K562 (cell line): ENCODE measurements around the gene DYNC2I2. TPM values are rescaled to one million over a fixed set of nuclear protein-coding genes. Genes with fewer than 3 reads are reported as not detected.

ENCODE experiments used
- ATAC-seq: fragments of 200-7000 bp; cut with Tn5 transposase; 3 replicates; pipeline ENCODE4 v1.9.1; 2020; ENCODE audit warnings: moderate library complexity
- BruUV-seq: library from RNA; stranded (reverse); fragments of 400-500 nt; replicated peaks from 2 replicates; lab custom pipeline; 2021; lab: Mats Ljungman, UMichigan
- CTCF ChIA-PET: fragments of 300-600 bp; formaldehyde crosslinking; extraction: SDS; loops from one replicate; lab custom pipeline; 2021; ENCODE audit warnings: low intra/inter-chr PET ratio; lab: Yijun Ruan, JAX
- POLR2A ChIA-PET: fragments of 300-600, 350-650 bp; sonication (Branson Sonifier 250); formaldehyde crosslinking; extraction: SDS; loops from one replicate; lab custom pipeline; 2021; ENCODE audit warnings: antibody characterized with exemption, inconsistent platforms; lab: Yijun Ruan, JAX
- DNase-seq, 4 experiments: peaks; one replicate each; pipeline versions ENCODE4 v3.0.0 to v3.0.0-alpha.2; 2011 to 2018; ENCODE audit warnings: low spot score in 3 of 4, mixed read lengths in 3 of 4; ENCODE audit errors: extremely low read depth in 1 of 4
- FAIRE-seq: peaks from 2 replicates; lab custom pipeline; 2011; peaks lifted over from hg19 to GRCh38; lab: Jason Lieb, UNC
- H2AFZ ChIP-seq: 2 replicates; pipeline ENCODE4 v1.6.0; 2011; ENCODE audit warnings: low read depth, low read length, control low read depth, inconsistent platforms
- H3K27ac ChIP-seq: fragments of 200-600 bp; 3 replicates; pipeline ENCODE4 v1.8.0; 2011; ENCODE audit warnings: low read depth, mild to moderate bottlenecking, control low read depth, inconsistent platforms, low read length, moderate library complexity, mixed read lengths; ENCODE audit errors: extremely low read depth
- H3K27me3 ChIP-seq, 2 experiments: fragments of 300-600 bp in 1 of 2; 2 replicates in 1 of 2; 3 replicates in 1 of 2; pipeline versions ENCODE4 v1.6.0 to v1.8.0; 2011; ENCODE audit warnings: inconsistent platforms in 2 of 2, low read length in 2 of 2, mild to moderate bottlenecking in 1 of 2, mixed read lengths in 1 of 2, moderate library complexity in 1 of 2; ENCODE audit not compliant: control insufficient read depth in 2 of 2, insufficient read depth in 2 of 2
- H3K36me3 ChIP-seq: fragments of 300-600 bp; 3 replicates; pipeline ENCODE4 v1.8.0; 2011; ENCODE audit warnings: mild to moderate bottlenecking, low read length, inconsistent platforms; ENCODE audit not compliant: control insufficient read depth, insufficient read depth
- H3K4me1 ChIP-seq, 2 experiments: fragments of 200-600 bp in 1 of 2; replicated peaks in 1 of 2; 2 replicates in 1 of 2; 3 replicates in 1 of 2; pipeline versions ENCODE4 v1.5.1 to v1.8.0; 2011; ENCODE audit warnings: inconsistent platforms in 2 of 2, low read length in 2 of 2, mild to moderate bottlenecking in 1 of 2, mixed read lengths in 1 of 2, moderate library complexity in 1 of 2; ENCODE audit not compliant: control insufficient read depth in 2 of 2, insufficient read depth in 2 of 2
- H3K4me2 ChIP-seq: 2 replicates; pipeline ENCODE4 v1.6.1; 2011; ENCODE audit warnings: low read length, control low read depth, inconsistent platforms, mixed read lengths; ENCODE audit not compliant: insufficient read depth
- H3K4me3 ChIP-seq: fragments of 200-600 bp; sonication (generic), shearing (Covaris generic); 2 replicates; pipeline ENCODE4 v1.5.1; 2016; ENCODE audit warnings: control low read depth, inconsistent platforms
- H3K79me2 ChIP-seq: fragments of 200-600 bp; 3 replicates; pipeline ENCODE4 v1.8.0; 2011; ENCODE audit warnings: low read length, inconsistent platforms; ENCODE audit not compliant: control insufficient read depth, insufficient read depth
- H3K9ac ChIP-seq, 2 experiments: 2 replicates each; pipeline versions ENCODE4 v1.6.0 to v1.6.1; 2011; ENCODE audit warnings: low read depth in 2 of 2, low read length in 2 of 2, control low read depth in 1 of 2, inconsistent platforms in 1 of 2, mild to moderate bottlenecking in 1 of 2, mixed read lengths in 1 of 2; ENCODE audit not compliant: insufficient read depth in 1 of 2
- H3K9me1 ChIP-seq: one replicate; pipeline ENCODE4 v1.6.0; 2011; ENCODE audit warnings: inconsistent platforms, mild to moderate bottlenecking, low read length, moderate library complexity; ENCODE audit not compliant: control insufficient read depth, insufficient read depth
- H3K9me3 ChIP-seq: replicated peaks from 2 replicates; pipeline ENCODE4 v1.5.1; 2011; ENCODE audit warnings: low read depth, low read length, inconsistent platforms; ENCODE audit not compliant: control insufficient read depth, insufficient read depth
- H4K20me1 ChIP-seq: replicated peaks from 2 replicates; pipeline ENCODE4 v1.6.1; 2011; ENCODE audit warnings: low read length, inconsistent platforms, mixed read lengths; ENCODE audit not compliant: control insufficient read depth, insufficient read depth
- CBFA2T2 ChIP-seq: fragments of 450-650 bp; conservative IDR thresholded peaks from 2 replicates; pipeline ENCODE4 v1.6.1; 2017; ENCODE audit warnings: mild to moderate bottlenecking
- COPS2 ChIP-seq: fragments of 450-650 bp; conservative IDR thresholded peaks from 2 replicates; pipeline ENCODE4 v1.6.1; 2016; ENCODE audit warnings: mild to moderate bottlenecking, moderate library complexity
- MTA2 ChIP-seq: fragments of 450-650 bp; IDR thresholded peaks from 2 replicates; pipeline ENCODE4 v1.6.1; 2016; ENCODE audit warnings: low read depth
- NFYB ChIP-seq: IDR thresholded peaks from 2 replicates; pipeline ENCODE4 v1.6.1; 2011; ENCODE audit warnings: mild to moderate bottlenecking, moderate library complexity; ENCODE audit not compliant: insufficient read length; ENCODE audit errors: extremely low read depth
- RERE ChIP-seq: sonication (generic); formaldehyde crosslinking; IDR thresholded peaks from 2 replicates; pipeline ENCODE4 v1.8.0; 2023; ENCODE audit warnings: missing genetic modification reagents, mild to moderate bottlenecking, borderline replicate concordance
- SMARCA5 ChIP-seq: fragments of 450-650 bp; IDR thresholded peaks from 2 replicates; pipeline ENCODE4 v1.6.1; 2016
- SREBF2 ChIP-seq: sonication (generic); formaldehyde crosslinking; IDR thresholded peaks from 2 replicates; pipeline ENCODE4 v1.4.0; 2020; ENCODE audit warnings: mild to moderate bottlenecking, missing genetic modification reagents
- TOE1 ChIP-seq, 2 experiments: fragments of 450-650 bp in 1 of 2; sonication (generic) in 1 of 2; formaldehyde crosslinking in 1 of 2; IDR thresholded peaks; 2 replicates each; pipeline versions ENCODE4 v1.7.1 to v1.8.0; 2016 to 2022; ENCODE audit warnings: borderline replicate concordance in 2 of 2, mild to moderate bottlenecking in 2 of 2, antibody characterized with exemption in 1 of 2, inconsistent platforms in 1 of 2, low read depth in 1 of 2, missing genetic modification reagents in 1 of 2, moderate library complexity in 1 of 2
- ZNF274 ChIP-seq: IDR thresholded peaks from 2 replicates; pipeline ENCODE4 v1.6.1; 2011; ENCODE audit warnings: low read depth, mild to moderate bottlenecking, low read length, moderate library complexity, borderline replicate concordance
- ZNF511 ChIP-seq: sonication (generic); formaldehyde crosslinking; IDR thresholded peaks from 2 replicates; pipeline ENCODE4 v1.8.0; 2022; ENCODE audit warnings: mild to moderate bottlenecking, missing genetic modification reagents
- ZNF57 ChIP-seq: fragments of 450-650 bp; formaldehyde crosslinking; IDR thresholded peaks from 2 replicates; pipeline ENCODE4 v1.4.0; 2020; ENCODE audit warnings: mild to moderate bottlenecking, moderate library complexity
- ZNF766 ChIP-seq: fragments of 200-800 bp; sonication (Bioruptor generic); conservative IDR thresholded peaks from 2 replicates; pipeline ENCODE4 v1.6.1; 2016; ENCODE audit warnings: missing genetic modification characterization, missing compliant biosample characterization
- WGBS: fragments of 100-300 bp; shearing (Covaris generic); methylation state at CpG from one replicate; pipeline ENCODE4 v1.1.6; 2016; ENCODE audit warnings: low coverage, mixed read lengths; ENCODE audit not compliant: insufficient coverage; ENCODE audit errors: missing lambda C conversion rate; 5-methylcytosine and 5-hydroxymethylcytosine counted together
- in situ Hi-C: fragments of 300-500 bp; cut with MboI; formaldehyde crosslinking; loops from 4 replicates; pipeline ENCODE4 v1.15.0; 2018; ENCODE audit warnings: inconsistent platforms, mixed read lengths
- intact Hi-C: fragments of 100-400 bp; cut with micrococcal nuclease; formaldehyde crosslinking; loops from 2 replicates; pipeline ENCODE4 v1.14.2; 2022
- polyA plus RNA-seq, 8 experiments: library from polyadenylated mRNA; depleted of rRNA in 4 of 8; stranded (reverse) in 5 of 8; unstranded in 3 of 8; fragments of >200 nt; fragmentation: Nextera tagmentation in 2 of 8; fragmentation: Illumina TruSeq in 1 of 8; extraction: Ambion mirVana in 2 of 8; extraction: Trizol in 1 of 8; gene quantifications; 2 replicates each; pipeline versions ENCODE4 v1.2.1 to v1.2.3, GENCODE V29; 2011 to 2014; ENCODE audit warnings: inconsistent platforms in 1 of 8, missing spikeins in 1 of 8
- total RNA-seq, 7 experiments: library from RNA; depleted of rRNA in 6 of 7; stranded (reverse); fragments of >200 nt in 6 of 7; fragmentation: Illumina TruSeq in 2 of 7; extraction: Trizol in 2 of 7; gene quantifications; 2 replicates each; pipeline versions ENCODE4 v1.2.1 to v1.2.3, GENCODE V29; 2011 to 2021; ENCODE audit warnings: low replicate concordance in 1 of 7

The DYNC2I2 gene
- total and polyA plus RNA-seq, 9 of the 15 experiments (the other 6 are each of a cell fraction or from before 2014, with no cell fraction given): 1.5 to 249 (median 70.0) TPM

GRCh38 chr9:128696923-128697707 is 40.5 kb upstream of the DYNC2I2 start (continued):
- TF ChIP-seq RERE (no peak), CBFA2T2 (0 out of 2 replicates have a peak, but pooled peaks have one; percentile 1), ZNF766 (CRISPR knock-in tag) (no peak)
- TF ChIP-seq, all 486 proteins: peak for 35

GRCh38 chr9:128694344-128694743 is 37.7 kb upstream of the DYNC2I2 start:
- ATAC-seq (no peak), FAIRE-seq (no peak), DNase-seq (no peak)
- 94% methylated on average over 6 of the region's 6 CpGs for WGBS
- H3K4me1 ChIP-seq: peaks cover 5% of the 10 kb centered on the region in 2 experiments; a peak in 3 of 5 replicates
- intact Hi-C loops: loop anchor here (10.0 kb wide), 1 partner anchor 980 kb away; no protein-coding TSS in a partner anchor
- no peaks in the 10 kb centered on the region for H3K9me3 ChIP-seq
- no peak overlapping the region for H3K27ac ChIP-seq
- no peaks in the 10 kb centered on the region for H3K27me3 ChIP-seq
- no peak overlapping the region for H3K9ac ChIP-seq
- H3K36me3 ChIP-seq: peaks cover 71% of the 10 kb centered on the region
- H3K9me1 ChIP-seq: no peaks in the 10 kb centered on the region
- POLR2A ChIA-PET: interaction anchor here (0.6 to 0.8 kb wide), 2 partner anchors 12 to 45 kb away, joined by 3 to 4 read pairs; no protein-coding TSS in a partner anchor
- H4K20me1 ChIP-seq: peaks cover 14% of the 10 kb centered on the region
- peaks cover 50% of the 10 kb centered on the region for H3K79me2 ChIP-seq
- no peak overlapping the region for H3K4me2 ChIP-seq
- no TSS peak for BruUV-seq
- H3K4me3 ChIP-seq: no peak overlapping the region
- no peak overlapping the region for H2AFZ ChIP-seq
- in situ Hi-C loops: loop anchor here (10.0 kb wide), 3 partner anchors 450 to 1090 kb away; no protein-coding TSS in a partner anchor
- TF ChIP-seq SMARCA5: no peak
- TF ChIP-seq ZNF57 (CRISPR knock-in tag): no peak
- no peak for TF ChIP-seq COPS2
- no peak for TF ChIP-seq MTA2
- TF ChIP-seq ZNF511 (CRISPR knock-in tag): no peak
- no peak for TF ChIP-seq TOE1 (IDR thresholded peaks at IDR 0.05; ENCODE audit: borderline replicate concordance)
- no peak for TF ChIP-seq TOE1 (CRISPR knock-in tag; IDR thresholded peaks at IDR 0.05; ENCODE audit: borderline replicate concordance, low read depth)
- TF ChIP-seq NFYB: no peak
- TF ChIP-seq SREBF2: no peak
- no peak for TF ChIP-seq ZNF274
- TF ChIP-seq, all 486 proteins: peak for 0
- CTCF ChIA-PET: no interaction called here
